ENCODE measurements around the gene G3BP1. TPM values are rescaled to one million over a fixed set of nuclear protein-coding genes. Genes with fewer than 3 reads are reported as not detected.
"Not testable (repeated sequence)": the region's sequence is repeated elsewhere in the genome, so short reads cannot be mapped to it uniquely, and the experiment has no call there.

Gene G3BP1
- 100 to 1,000 TPM; 112 TPM for total RNA-seq
- 115 TPM for polyA plus RNA-seq (ENCODE audit: insufficient read depth, low read depth, low replicate concordance)
- long read RNA-seq, donor 1, full-length matches to known transcripts, result 37 of 37 reads
- long read RNA-seq, donor 1, partial matches to known transcripts, result 0 of 37 reads
- long read RNA-seq, donor 1, other reads (novel, unspliced or antisense), result 0 of 37 reads
- long read RNA-seq, donor 2, full-length matches to known transcripts, result 20 of 20 reads
- long read RNA-seq, donor 2, partial matches to known transcripts, result 0 of 20 reads
- long read RNA-seq, donor 2, other reads (novel, unspliced or antisense), result 0 of 20 reads

GRCh38 chr5:151771259-151772028 lies at the start of gene G3BP1:
TSS of gene G3BP1 (plus strand) at chr5:151771954. CDS start at chr5:151786621, 14,667 bp downstream.
- WGBS, 2 donors, result 0 to 1% methylated on average over 12 to 49 of the region's 49 CpGs
- Histone ChIP-seq H3K9me3 (no peaks in the 10 kb centered on the region), H3K4me3 (peak within 1 kb of the TSS; percentile 81 to 85), H3K36me3 (ENCODE audit: low read depth, missing control alignments) (no peaks in the 10 kb centered on the region), H3K4me1 (peaks cover 23% of the 10 kb centered on the region), H3K27ac (peak within 1 kb of the TSS; percentile 92 to 99), H3K27me3 (no peaks in the 10 kb centered on the region)
- peak; percentile 35 to 78 (median 52) for TF ChIP-seq CTCF (IDR thresholded peaks at IDR 0.05)
- peak; percentile 95 for TF ChIP-seq POLR2A (IDR thresholded peaks at IDR 0.05)
- DNase-seq, result peak; percentile 100
- intact Hi-C loops (cut with DNase I; ENCODE audit: low total_unique reads), result no loop called here

- TF ChIP-seq CTCF (IDR thresholded peaks at IDR 0.05) (no peak), POLR2A (IDR thresholded peaks at IDR 0.05) (no peak)
- no peaks in the 10 kb centered on the region for H3K9me3 ChIP-seq
- H3K4me3 ChIP-seq, result no peak overlapping the region
- no peak for DNase-seq
- H3K27me3 ChIP-seq, result no peaks in the 10 kb centered on the region
- no peak overlapping the region for H3K27ac ChIP-seq
- no peaks in the 10 kb centered on the region for H3K36me3 ChIP-seq (ENCODE audit: low read depth, missing control alignments)
- H3K4me1 ChIP-seq, result peaks cover 40% of the 10 kb centered on the region
- intact Hi-C loops (cut with DNase I; ENCODE audit: low total_unique reads), result no loop called here
Observed at GRCh38 chr5:151722546-151722945, 49.2 kb upstream of the G3BP1 start.

- DNase-seq, result peak; percentile 2
- Histone ChIP-seq H3K27ac (no peak overlapping the region), H3K9me3 (no peaks in the 10 kb centered on the region), H3K27me3 (no peaks in the 10 kb centered on the region), H3K4me3 (no peak overlapping the region), H3K4me1 (peaks cover 25% of the 10 kb centered on the region), H3K36me3 (ENCODE audit: low read depth, missing control alignments) (no peaks in the 10 kb centered on the region)
- TF ChIP-seq POLR2A (IDR thresholded peaks at IDR 0.05) (no peak), CTCF (IDR thresholded peaks at IDR 0.05) (no peak)
- 77 to 91% methylated on average over 2 of the region's 2 CpGs for WGBS, 2 donors
- intact Hi-C loops (cut with DNase I; ENCODE audit: low total_unique reads), result no loop called here
Observed at GRCh38 chr5:151724360-151724759, 47.4 kb upstream of the G3BP1 start.

GRCh38 chr5:151729597-151729996 lies 42.2 kb upstream of the G3BP1 start:
- H3K27me3 ChIP-seq; intact Hi-C loops (cut with DNase I; ENCODE audit: low total_unique reads); DNase-seq; H3K4me3 ChIP-seq; H3K9me3 ChIP-seq; H3K27ac ChIP-seq; H3K4me1 ChIP-seq; H3K36me3 ChIP-seq (ENCODE audit: low read depth, missing control alignments): not testable (repeated sequence)
- WGBS, 2 donors, result 80 to 92% methylated on average over 5 of the region's 5 CpGs

GRCh38 chr5:151730381-151730780 lies 41.4 kb upstream of the G3BP1 start:
- Histone ChIP-seq H3K9me3 (no peaks in the 10 kb centered on the region), H3K27ac (no peak overlapping the region), H3K4me3 (no peak overlapping the region), H3K4me1 (no peaks in the 10 kb centered on the region), H3K36me3 (ENCODE audit: low read depth, missing control alignments) (no peaks in the 10 kb centered on the region), H3K27me3 (no peaks in the 10 kb centered on the region)
- TF ChIP-seq POLR2A (IDR thresholded peaks at IDR 0.05), result no peak
- no peak for TF ChIP-seq CTCF (IDR thresholded peaks at IDR 0.05)
- no peak for DNase-seq
- WGBS, 2 donors, result 92 to 94% methylated on average over 7 of the region's 7 CpGs
- intact Hi-C loops (cut with DNase I; ENCODE audit: low total_unique reads), result no loop called here
